HG03442 (cell line): ENCODE data around the gene TNS1.
"Not testable (repeated sequence)": the region's sequence is repeated elsewhere in the genome, so short reads cannot be mapped to it uniquely, and the experiment has no call there.

Experiments
- ATAC-seq: cut with Tn5 transposase; IDR thresholded peaks from one replicate; pipeline ENCODE4 v1.9.1; 2021; ENCODE audit warnings: mild to moderate bottlenecking, moderate library complexity; ENCODE audit not compliant: unreplicated experiment

The TNS1 gene

DNA sequence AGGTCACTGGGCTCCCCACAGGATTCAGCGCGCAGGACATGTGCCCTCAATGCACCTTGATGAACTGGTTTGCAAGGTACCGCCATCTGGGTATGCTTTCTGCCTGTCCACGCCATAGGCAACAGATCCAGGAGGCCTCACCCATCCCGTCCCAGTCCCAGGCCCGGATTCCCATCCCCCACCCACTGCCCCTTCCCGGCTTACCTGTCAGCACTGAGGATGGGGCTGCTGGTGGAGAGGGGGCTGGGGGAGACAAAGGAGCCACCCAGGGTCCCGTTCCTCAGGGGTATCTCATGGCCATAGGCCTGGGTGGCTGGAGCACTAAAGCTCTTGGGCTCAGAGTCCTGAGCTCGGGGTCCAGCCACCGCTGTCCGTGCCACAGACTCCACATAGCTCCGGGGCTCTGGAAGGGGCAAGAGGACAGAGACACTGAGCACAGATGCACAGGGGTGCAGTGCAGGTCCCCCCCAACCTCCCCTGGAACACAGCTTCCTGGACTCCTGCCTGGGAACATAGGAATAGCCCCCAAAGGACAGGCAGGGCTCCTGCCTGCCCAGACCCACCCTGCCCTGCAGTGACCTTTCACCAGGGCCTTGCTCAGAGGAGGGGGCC, 181.2 kb downstream of the TNS1 start:
- no peak for ATAC-seq

- ATAC-seq = no peak
Measured at GRCh38 chr2:217820904-217821303, 181.9 kb downstream of the TNS1 start.

DNA sequence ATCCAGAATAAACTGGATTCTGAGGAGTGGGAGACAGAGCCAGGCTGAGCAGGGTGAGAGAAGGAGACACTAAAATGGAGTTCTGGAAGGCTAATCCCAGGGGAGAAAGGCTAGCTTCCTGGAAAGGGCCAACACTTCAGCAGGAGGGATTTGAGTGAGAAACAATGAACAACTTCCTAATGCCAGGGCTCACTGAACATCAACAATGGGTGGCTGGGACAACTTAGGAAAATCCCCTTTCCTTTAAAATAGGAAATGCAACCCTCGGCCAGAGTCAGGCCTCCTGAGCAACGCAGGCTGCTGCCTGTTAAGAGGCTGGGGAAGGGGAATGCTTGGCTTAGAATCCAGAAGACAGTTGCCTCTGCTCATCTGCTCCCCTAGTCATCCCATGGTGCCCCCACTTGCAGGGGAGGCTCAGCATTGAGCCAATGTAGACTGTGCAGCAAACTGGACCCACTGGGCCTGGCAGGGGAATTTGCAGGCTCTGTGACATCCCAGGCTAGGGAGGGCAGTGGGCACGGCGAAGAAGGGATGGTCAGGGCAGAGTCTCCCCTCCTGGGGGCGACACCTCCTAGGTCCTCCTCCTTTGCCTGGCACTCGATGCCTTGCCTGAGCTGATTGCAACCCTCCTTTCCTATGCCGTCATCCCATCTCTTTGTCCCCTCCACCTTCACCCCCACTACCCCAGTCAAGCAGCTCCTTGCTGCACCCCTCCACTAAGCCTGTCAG, 182.5 kb downstream of the TNS1 start:
- ATAC-seq = no peak

DNA sequence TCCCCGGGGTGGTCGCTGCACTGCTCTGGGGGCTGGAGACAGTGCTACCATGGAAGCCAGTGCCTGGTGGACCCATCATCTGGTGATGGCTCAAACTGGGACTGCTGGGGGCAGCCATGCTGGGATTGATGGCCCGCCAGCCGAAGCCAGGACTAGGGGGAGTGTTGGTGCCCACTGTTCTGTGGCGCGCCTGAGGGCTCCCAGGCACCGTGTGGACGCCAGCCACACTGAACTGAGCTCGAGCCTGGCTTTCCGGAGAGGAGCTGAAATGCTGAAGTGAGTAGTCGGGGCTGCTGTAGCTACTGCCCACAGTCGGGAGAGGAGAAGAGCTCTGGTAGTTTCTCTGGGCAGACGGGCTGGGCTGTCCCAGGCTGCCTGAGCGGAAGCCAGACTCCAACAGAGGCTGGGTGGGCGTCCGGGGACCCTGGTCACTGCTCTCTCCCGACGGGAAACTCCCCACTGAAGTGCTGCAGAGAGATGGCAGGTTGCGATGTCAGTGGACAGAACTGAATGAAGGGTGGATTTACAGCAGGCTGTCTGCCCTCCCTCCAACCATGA, 184.4 kb downstream of the TNS1 start:
- no peak for ATAC-seq

- ATAC-seq = no peak
Measured at GRCh38 chr2:217817466-217818292, 185.1 kb downstream of the TNS1 start.

GRCh38 chr2:217816396-217816869, 186.4 kb downstream of the TNS1 start:
- ATAC-seq = no peak

- ATAC-seq = no peak
Measured at GRCh38 chr2:217813828-217814227, 189.0 kb downstream of the TNS1 start.

DNA sequence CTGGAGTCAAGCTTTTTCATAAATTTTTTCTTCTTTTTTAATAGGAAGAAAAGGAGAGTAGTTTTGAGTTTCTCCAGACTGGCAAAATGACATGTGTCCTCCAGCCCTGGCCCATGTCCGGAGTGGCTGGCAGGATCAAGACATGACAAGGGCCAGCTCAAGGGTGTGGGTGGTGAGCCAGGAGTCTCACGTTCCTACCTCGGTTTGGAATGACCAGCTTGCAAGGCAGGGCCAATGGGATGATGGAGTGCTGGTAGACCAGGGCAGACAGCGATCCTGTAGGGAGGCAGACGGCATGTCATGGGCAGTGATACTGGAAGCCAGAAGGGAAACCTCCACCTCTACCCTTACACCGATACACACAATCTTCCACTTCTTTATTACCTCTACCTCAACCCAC, 190.6 kb downstream of the TNS1 start:
- no peak for ATAC-seq

DNA sequence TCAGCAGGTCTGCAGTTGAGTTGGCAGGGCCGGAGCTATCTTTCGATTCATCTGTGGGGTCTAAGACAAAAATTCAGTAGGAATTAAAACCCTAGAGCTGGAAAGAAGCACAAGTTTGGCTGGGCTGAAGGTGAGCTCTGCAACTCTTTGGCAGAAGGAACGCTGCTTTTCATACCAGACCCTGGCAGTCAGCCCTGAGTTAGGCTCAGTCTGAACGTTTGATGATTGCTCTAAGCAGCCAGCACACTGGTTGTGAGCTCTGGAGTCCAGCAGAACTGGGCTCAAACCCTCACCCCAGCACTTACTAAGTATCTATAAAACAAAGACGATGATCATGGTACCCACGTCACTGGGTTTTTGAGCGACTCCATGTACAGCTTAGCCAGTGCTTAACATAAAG, 192.5 kb downstream of the TNS1 start:
- ATAC-seq = no peak

- no peak for ATAC-seq
Measured at GRCh38 chr2:217809736-217810135, 193.1 kb downstream of the TNS1 start.

DNA sequence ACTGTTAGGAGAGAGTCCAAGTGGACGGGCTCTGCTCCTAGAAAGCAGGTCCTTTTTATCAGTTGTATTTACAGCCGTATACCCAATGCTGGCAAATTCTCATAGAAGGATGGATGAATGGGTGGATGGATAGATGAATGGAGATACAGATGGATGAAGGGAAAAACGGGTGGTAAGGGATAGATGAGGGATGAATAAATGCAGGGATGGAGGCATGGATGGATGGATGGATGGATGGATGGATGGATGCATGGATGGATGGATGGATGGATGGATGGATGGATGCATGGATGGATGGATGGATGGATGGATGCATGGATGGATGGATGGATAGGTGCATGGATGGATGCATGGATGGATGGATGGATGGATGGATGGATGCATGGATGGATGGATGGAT, 193.8 kb downstream of the TNS1 start:
- not testable (repeated sequence) for ATAC-seq

GRCh38 chr2:217808326-217808725, 194.5 kb downstream of the TNS1 start:
- no peak for ATAC-seq

- ATAC-seq = no peak
Measured at GRCh38 chr2:217807753-217808152, 195.0 kb downstream of the TNS1 start.

GRCh38 chr2:217807025-217807424, 195.8 kb downstream of the TNS1 start:
- no peak for ATAC-seq

DNA sequence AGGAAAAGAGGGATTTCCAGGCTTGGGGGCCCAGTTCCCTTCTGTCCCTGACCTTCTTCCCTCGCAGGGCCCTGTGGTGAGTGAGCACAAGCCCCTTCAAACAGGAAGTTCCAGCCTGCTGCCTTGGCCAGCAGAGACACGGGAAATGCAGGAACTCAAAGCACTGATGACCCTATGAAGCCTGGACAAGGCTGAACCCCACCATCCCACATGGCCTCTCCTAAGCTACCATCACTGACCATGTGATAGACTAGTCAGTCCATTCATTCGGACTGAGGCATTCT, 196.4 kb downstream of the TNS1 start:
- ATAC-seq = no peak

- ATAC-seq = no peak
Measured at GRCh38 chr2:217805668-217806481, 196.9 kb downstream of the TNS1 start.

GRCh38 chr2:217804791-217805667, 197.8 kb downstream of the TNS1 start:
- no peak for ATAC-seq

DNA sequence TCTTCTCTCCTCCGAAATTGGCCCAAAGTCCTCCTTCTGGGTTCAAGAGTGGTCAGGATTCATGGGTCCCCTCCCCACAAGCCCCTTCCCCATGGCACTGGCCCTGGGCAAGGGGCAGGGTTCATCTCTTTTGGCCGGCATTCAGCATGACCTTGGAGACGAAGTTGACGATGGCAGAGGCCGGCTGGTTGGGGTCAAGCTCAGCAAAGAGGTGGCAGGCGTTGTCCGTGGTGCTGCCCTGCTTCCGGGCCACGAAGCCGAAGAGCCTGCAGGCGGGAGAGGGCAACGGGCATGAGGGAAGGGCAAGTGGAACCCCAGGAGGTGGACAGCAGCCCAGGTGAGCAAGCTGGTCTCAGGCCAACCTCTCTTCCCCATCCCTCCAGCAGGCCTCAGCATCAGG, 198.5 kb downstream of the TNS1 start:
- ATAC-seq = no peak

DNA sequence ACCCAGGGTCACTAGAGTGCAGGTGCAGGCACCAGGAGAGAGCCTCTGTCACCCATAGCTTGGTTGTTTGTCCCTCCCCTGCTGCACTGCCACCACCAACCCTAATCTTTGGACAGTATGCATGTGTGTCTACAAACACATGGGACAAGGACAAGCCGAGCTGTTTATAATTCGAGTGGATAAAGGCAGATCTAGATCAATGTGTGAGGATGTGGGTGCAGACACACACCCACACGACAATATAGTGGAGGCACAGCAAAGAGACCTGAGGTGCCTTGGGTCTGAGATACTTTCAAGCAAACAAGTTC, 199.2 kb downstream of the TNS1 start:
- ATAC-seq = no peak
